ENCODE measurements around the gene FRAS1. TPM values are rescaled to one million over a fixed set of nuclear protein-coding genes. Genes with fewer than 3 reads are reported as not detected.

Gene FRAS1
- total RNA-seq, 1 experiment from 2014 or later, result 0.23 TPM

GRCh38 chr4:78218260-78218659 lies 161.1 kb downstream of the FRAS1 start:
- ATAC-seq, result no peak
- no TSS peak for BruUV-seq (replicated peaks)

DNA sequence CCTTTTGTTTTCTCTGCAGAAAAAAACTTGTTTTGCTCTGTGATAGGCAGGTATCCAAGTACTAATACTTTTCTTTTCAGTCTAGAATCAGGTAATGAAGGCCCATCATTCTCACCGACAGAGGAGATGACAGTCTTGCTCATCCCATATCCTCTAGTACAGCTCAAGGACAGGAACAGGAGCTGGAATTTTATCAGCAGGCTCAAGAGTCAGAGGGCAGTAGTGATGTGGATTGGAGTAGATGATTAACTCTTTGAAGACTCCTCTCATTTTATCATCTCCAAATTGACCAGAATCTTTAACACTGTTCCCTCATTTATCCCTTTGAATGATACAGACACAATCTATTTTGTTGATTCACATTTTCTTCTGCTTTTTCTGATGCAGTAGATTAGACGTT lies 162.7 kb downstream of the FRAS1 start:
- no peak for TF ChIP-seq TCF7L2 (IDR thresholded peaks at IDR 0.05; ENCODE audit: low read depth, low read length)
- no peak for TF ChIP-seq REST (IDR thresholded peaks at IDR 0.05; ENCODE audit: insufficient read depth in 1 of 2, low read depth in 2 of 2, low read length in 1 of 2)
- no peak for TF ChIP-seq SIN3A (IDR thresholded peaks at IDR 0.05; ENCODE audit: borderline replicate concordance, insufficient read depth, low read depth, low read length)
- TF ChIP-seq POLR2AphosphoS5 (IDR thresholded peaks at IDR 0.05; ENCODE audit: low read depth, low read length), result no peak
- TF ChIP-seq CTCF (IDR thresholded peaks at IDR 0.05), result no peak
- Histone ChIP-seq H3K9me3 (ENCODE audit: control insufficient read depth, insufficient read depth, low read depth, low read length) (no peaks in the 10 kb centered on the region), H3K27me3 (ENCODE audit: control insufficient read depth, insufficient read depth, low read length) (no peaks in the 10 kb centered on the region), H3K27ac (ENCODE audit: low read length) (no peak overlapping the region), H3K36me3 (ENCODE audit: control insufficient read depth, insufficient read depth, low read length) (no peaks in the 10 kb centered on the region), H3K4me3 (ENCODE audit: low read depth in 2 of 2, low read length in 2 of 2) (no peak overlapping the region), H3K4me1 (ENCODE audit: control insufficient read depth, insufficient read depth, low read length) (no peaks in the 10 kb centered on the region)
- DNase-seq (ENCODE audit: low read depth, low spot score) (no peak), ATAC-seq (no peak)
- POLR2A ChIA-PET, result no interaction called here
- in situ Hi-C loops (cut with HindIII; ENCODE audit: low pct_unique_long_range_greater_than_20kb, low sequenced_read_pairs), result no loop called here
- intact Hi-C loops (cut with micrococcal nuclease; ENCODE audit: unreplicated experiment), result no loop called here
- CTCF ChIA-PET, result no interaction called here
- BruUV-seq (replicated peaks), result no TSS peak

More at GRCh38 chr4:78218260-78218659, 161.1 kb downstream of the FRAS1 start:
- Histone ChIP-seq H3K27me3 (ENCODE audit: control insufficient read depth, insufficient read depth, low read length) (no peaks in the 10 kb centered on the region), H3K36me3 (ENCODE audit: control insufficient read depth, insufficient read depth, low read length) (no peaks in the 10 kb centered on the region), H3K9me3 (ENCODE audit: control insufficient read depth, insufficient read depth, low read depth, low read length) (no peaks in the 10 kb centered on the region), H3K4me3 (ENCODE audit: low read depth in 2 of 2, low read length in 2 of 2) (no peak overlapping the region), H3K27ac (ENCODE audit: low read length) (no peak overlapping the region), H3K4me1 (ENCODE audit: control insufficient read depth, insufficient read depth, low read length) (no peaks in the 10 kb centered on the region)
- no peak for DNase-seq (ENCODE audit: low read depth, low spot score)
- CTCF ChIA-PET, result no interaction called here
- POLR2A ChIA-PET, result no interaction called here
- intact Hi-C loops (cut with micrococcal nuclease; ENCODE audit: unreplicated experiment) (no loop called here), in situ Hi-C loops (cut with HindIII; ENCODE audit: low pct_unique_long_range_greater_than_20kb, low sequenced_read_pairs) (no loop called here)
- TF ChIP-seq CTCF (IDR thresholded peaks at IDR 0.05) (no peak), SIN3A (IDR thresholded peaks at IDR 0.05; ENCODE audit: borderline replicate concordance, insufficient read depth, low read depth, low read length) (no peak), TCF7L2 (IDR thresholded peaks at IDR 0.05; ENCODE audit: low read depth, low read length) (no peak), REST (IDR thresholded peaks at IDR 0.05; ENCODE audit: insufficient read depth in 1 of 2, low read depth in 2 of 2, low read length in 1 of 2) (no peak), POLR2AphosphoS5 (IDR thresholded peaks at IDR 0.05; ENCODE audit: low read depth, low read length) (no peak)

All from Panc1 (cell line).